Heart left ventricle (tissue), 16 donors: ENCODE results near the gene SLC22A2. TPM values are rescaled to one million over a fixed set of nuclear protein-coding genes. Genes with fewer than 3 reads are reported as not detected.

Experiments used
- ATAC-seq, 4 donors: fragments of 200-7000 bp; cut with Tn5 transposase; one replicate each; pipeline ENCODE4 v1.9.1; 2020 to 2022; ENCODE audit warnings: moderate library complexity in 4 of 4, mild to moderate bottlenecking in 3 of 4, moderate number of reproducible peaks in 1 of 4
- DNase-seq, 5 donors: peaks; one replicate each; pipeline ENCODE4 v3.0.0-alpha.2; 2020
- H3K27ac ChIP-seq, 12 donors: fragments of 200-600 bp; sonication (generic) in 4 of 12; one replicate each; pipeline versions ENCODE4 v1.5.0 to v1.8.0; 2016 to 2022; ENCODE audit warnings: mild to moderate bottlenecking in 2 of 12
- H3K27me3 ChIP-seq, 9 donors: fragments of 200-600 bp; sonication (generic) in 2 of 9; one replicate each; pipeline versions ENCODE4 v1.5.1 to v1.8.0; 2016 to 2022; ENCODE audit warnings: mild to moderate bottlenecking in 3 of 9
- H3K36me3 ChIP-seq, 9 donors: fragments of 200-600 bp; sonication (generic) in 2 of 9; one replicate each; pipeline versions ENCODE4 v1.5.0 to v1.8.0; 2018 to 2022; ENCODE audit warnings: mild to moderate bottlenecking in 2 of 9
- H3K4me1 ChIP-seq, 12 donors: fragments of 200-600 bp; sonication (generic) in 4 of 12; one replicate each; pipeline versions ENCODE4 v1.5.0 to v1.8.0; 2016 to 2022; ENCODE audit warnings: mild to moderate bottlenecking in 3 of 12
- H3K4me3 ChIP-seq, 12 donors: fragments of 200-600 bp; sonication (generic) in 4 of 12; one replicate each; pipeline versions ENCODE4 v1.5.0 to v1.8.0; 2017 to 2022; ENCODE audit warnings: mild to moderate bottlenecking in 9 of 12, moderate library complexity in 4 of 12
- H3K9me3 ChIP-seq, 12 donors: fragments of 200-600 bp; sonication (generic) in 4 of 12; one replicate each; pipeline versions ENCODE4 v1.5.0 to v1.8.0; 2016 to 2022; ENCODE audit warnings: mild to moderate bottlenecking in 1 of 12
- CTCF ChIP-seq, 12 donors: fragments of 200-600 bp; sonication (generic) in 4 of 12; IDR thresholded peaks; one replicate each; pipeline versions ENCODE4 v1.5.0 to v1.8.0; 2018 to 2022; ENCODE audit warnings: antibody characterized with exemption in 12 of 12, mild to moderate bottlenecking in 5 of 12
- POLR2A ChIP-seq, 2 donors: fragments of 450-650 bp; IDR thresholded peaks; one replicate each; pipeline ENCODE4 v1.6.1; 2017; ENCODE audit warnings: antibody characterized with exemption in 2 of 2, mild to moderate bottlenecking in 2 of 2, moderate library complexity in 2 of 2
- WGBS, 4 donors: extraction: QIAGEN DNeasy Blood & Tissue Kit in 2 of 4; methylation state at CpG; one replicate each; pipeline versions ENCODE4 v1.1.5 to v1.1.7; 2013 to 2018; 5-methylcytosine and 5-hydroxymethylcytosine counted together
- intact Hi-C, 10 donors: fragments of 100-400 bp; cut with DNase I; formaldehyde crosslinking; loops; one replicate each; pipeline versions ENCODE4 v1.11.1 to v1.14.2; 2022
- polyA plus RNA-seq, 2 donors: library from polyadenylated mRNA; stranded (reverse); fragments of 200-250 nt; gene quantifications; one replicate each; pipeline ENCODE4 v1.2.3, GENCODE V29; 2013
- total RNA-seq, 9 donors: library from RNA; depleted of rRNA in 2 of 9; stranded (reverse); fragments of >200 nt in 2 of 9; fragmentation: NEBNext Ultra II Directional in 3 of 9; extraction: Animal tissue kit (Norgen Biotek cat#: 25700) in 3 of 9; gene quantifications; one replicate each; pipeline versions ENCODE4 v1.1.0 to v1.2.4, GENCODE V29; 2016 to 2023
- donor health status: ischemic (EF 13 %, LVEDD 7.1; RV severe dilation, severe dysfunction).
- donor health status: healthy with polysubstance abuse.
- donor health status: DM: no; HTN: yes; CAD: no.
- donor health status: DM: no; HTN: no; CAD: no.
- donor health status: ischemic (EF 25% LVEDD 6.9; RV normal size, moderate dysfunction).
- donor health status: ischemic (EF 25% LVEDD 5.7; RV mildly dilated, moderate dysfunction).
- donor health status: healthy.
- donor health status: DM: yes; HTN: yes; CAD: no.
- donor health status: ischemic (EF 35%, LVEDD 5.7; RV mildly dilated, moderate dysfunction).
- donor health status: nonischemic (EF 11% LVEDD 7.7; RV severe dilation, severe dysfunction).
- donor health status: DM: yes; HTN: yes; CAD: no.
- donor health status: PGD.
- donor health status: ischemic (EF 29% LVEDD 5.4; RV normal size, mild dysfunction).
- donor health status: nonischemic (EF 23%, LVEDD 6.1; RV moderate dilation, normal function).

SLC22A2 gene
- total and polyA plus RNA-seq, 11 donors, result not detected

DNA sequence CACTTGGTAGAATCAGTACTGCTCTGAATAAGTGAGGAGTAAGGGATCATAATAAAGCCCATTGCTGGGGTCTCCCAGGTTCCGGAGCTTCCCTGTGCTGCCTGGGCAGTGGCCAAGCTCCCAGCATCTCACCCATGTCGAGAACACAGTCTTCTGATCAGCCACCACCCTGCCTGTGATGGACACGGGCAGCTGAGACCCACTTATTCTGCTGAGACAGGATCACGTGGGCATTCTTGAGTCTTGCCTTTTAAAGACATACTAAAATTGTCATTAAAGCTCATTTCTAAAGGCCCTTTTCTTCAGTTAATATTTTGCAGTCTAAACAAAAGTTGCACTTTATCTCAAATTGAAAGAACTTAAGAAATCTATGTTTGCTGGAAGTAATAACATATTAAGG, 42.7 kb upstream of the SLC22A2 start:
- 53 to 75% (median 59%) methylated on average over 4 of the region's 4 CpGs for WGBS, 4 donors

DNA sequence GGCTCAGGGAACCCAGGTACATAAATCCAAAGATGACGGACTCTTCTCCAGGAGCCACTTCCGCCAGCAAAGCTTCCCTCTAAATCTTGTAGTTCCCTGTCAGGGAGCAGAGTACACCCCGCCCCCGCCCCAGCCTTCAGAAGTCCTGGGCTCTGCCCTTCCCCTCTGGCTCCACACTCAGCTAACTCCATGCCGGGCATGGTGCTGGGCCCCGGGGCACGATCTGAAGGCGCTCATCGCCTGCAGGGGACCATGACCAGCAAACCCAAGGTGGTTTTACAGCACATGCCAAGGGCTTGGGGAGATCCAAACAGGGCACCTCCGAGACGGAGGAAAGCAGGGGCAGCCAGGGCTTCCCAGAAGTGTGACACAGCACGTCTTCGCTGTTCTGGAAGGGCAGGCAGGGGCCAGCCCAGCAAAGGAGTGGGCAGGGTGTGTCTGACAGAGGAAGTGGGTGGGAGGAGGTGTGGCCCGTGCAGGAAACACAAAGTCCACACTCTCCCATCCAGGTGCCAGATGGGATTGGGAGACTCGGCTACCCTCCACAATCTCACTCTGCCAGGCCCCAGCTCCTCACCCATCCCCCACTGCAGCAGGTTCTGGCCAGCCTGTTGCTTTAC, 41.6 kb upstream of the SLC22A2 start:
- Histone ChIP-seq H3K4me3 (no peak overlapping the region), H3K27ac (no peak overlapping the region), H3K27me3 (peaks cover 0 to 3% (median 0%) of the 10 kb centered on the region in 9 donors), H3K4me1 (no peaks in the 10 kb centered on the region), H3K36me3 (no peaks in the 10 kb centered on the region), H3K9me3 (no peaks in the 10 kb centered on the region)
- DNase-seq, result peak in 1 of 5 donors; percentile 46
- WGBS, 4 donors, result 62 to 76% (median 75%) methylated on average over 10 to 15 of the region's 15 CpGs
- intact Hi-C loops, result no loop called here
- no peak for TF ChIP-seq CTCF (IDR thresholded peaks at IDR 0.05)
- TF ChIP-seq POLR2A (IDR thresholded peaks at IDR 0.05), result no peak
- no peak for ATAC-seq

More for the DNA sequence above, 42.7 kb upstream of the SLC22A2 start:
- TF ChIP-seq CTCF (IDR thresholded peaks at IDR 0.05), result no peak
- TF ChIP-seq POLR2A (IDR thresholded peaks at IDR 0.05), result no peak
- H3K4me1 ChIP-seq, result no peaks in the 10 kb centered on the region
- intact Hi-C loops, result no loop called here
- DNase-seq (no peak), ATAC-seq (no peak)
- H3K27ac ChIP-seq, result no peak overlapping the region
- H3K4me3 ChIP-seq, result no peak overlapping the region
- H3K36me3 ChIP-seq, result no peaks in the 10 kb centered on the region
- H3K9me3 ChIP-seq, result no peaks in the 10 kb centered on the region
- H3K27me3 ChIP-seq, result peaks cover 0 to 3% (median 0%) of the 10 kb centered on the region in 9 donors

GRCh38 chr6:160299559-160299958, 40.9 kb upstream of the SLC22A2 start:
- H3K4me3 ChIP-seq, result no peak overlapping the region
- intact Hi-C loops, result no loop called here
- 91 to 95% (median 93%) methylated on average over 11 of the region's 11 CpGs for WGBS, 4 donors
- no peak overlapping the region for H3K27ac ChIP-seq
- DNase-seq, result no peak
- ATAC-seq, result no peak
- no peaks in the 10 kb centered on the region for H3K9me3 ChIP-seq
- no peaks in the 10 kb centered on the region for H3K4me1 ChIP-seq
- peaks cover 0 to 3% (median 0%) of the 10 kb centered on the region in 9 donors for H3K27me3 ChIP-seq
- TF ChIP-seq POLR2A (IDR thresholded peaks at IDR 0.05) (no peak), CTCF (IDR thresholded peaks at IDR 0.05) (no peak)
- H3K36me3 ChIP-seq, result no peaks in the 10 kb centered on the region

DNA sequence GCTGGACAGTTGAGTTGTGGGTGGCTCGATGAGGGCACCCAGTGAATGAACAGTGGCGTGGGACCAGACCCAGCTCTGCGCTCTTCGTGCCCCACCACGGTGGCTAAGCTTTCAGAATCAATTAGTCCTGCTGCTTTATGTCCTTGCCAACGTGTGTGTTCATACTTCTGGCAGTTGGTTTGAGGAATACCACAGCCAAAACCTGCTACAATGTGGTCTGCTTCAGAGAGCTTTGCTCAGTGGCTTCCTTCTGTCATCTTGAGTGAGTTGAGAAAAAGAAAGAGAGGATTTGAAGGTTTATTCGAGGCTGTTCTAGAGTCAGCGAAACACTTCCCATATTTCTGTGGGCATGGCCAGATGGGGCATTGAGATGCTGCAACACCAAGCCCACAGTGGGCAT, 39.5 kb upstream of the SLC22A2 start:
- ATAC-seq (no peak), DNase-seq (no peak)
- 83 to 89% (median 87%) methylated on average over 8 of the region's 8 CpGs for WGBS, 4 donors
- no peak for TF ChIP-seq CTCF (IDR thresholded peaks at IDR 0.05)
- Histone ChIP-seq H3K36me3 (no peaks in the 10 kb centered on the region), H3K27ac (no peak overlapping the region), H3K4me3 (no peak overlapping the region), H3K9me3 (no peaks in the 10 kb centered on the region), H3K4me1 (no peaks in the 10 kb centered on the region), H3K27me3 (peaks cover 0 to 3% (median 0%) of the 10 kb centered on the region in 9 donors)
- intact Hi-C loops, result no loop called here
